ENCODE results near the gene PRSS57.

Gene PRSS57

DNA sequence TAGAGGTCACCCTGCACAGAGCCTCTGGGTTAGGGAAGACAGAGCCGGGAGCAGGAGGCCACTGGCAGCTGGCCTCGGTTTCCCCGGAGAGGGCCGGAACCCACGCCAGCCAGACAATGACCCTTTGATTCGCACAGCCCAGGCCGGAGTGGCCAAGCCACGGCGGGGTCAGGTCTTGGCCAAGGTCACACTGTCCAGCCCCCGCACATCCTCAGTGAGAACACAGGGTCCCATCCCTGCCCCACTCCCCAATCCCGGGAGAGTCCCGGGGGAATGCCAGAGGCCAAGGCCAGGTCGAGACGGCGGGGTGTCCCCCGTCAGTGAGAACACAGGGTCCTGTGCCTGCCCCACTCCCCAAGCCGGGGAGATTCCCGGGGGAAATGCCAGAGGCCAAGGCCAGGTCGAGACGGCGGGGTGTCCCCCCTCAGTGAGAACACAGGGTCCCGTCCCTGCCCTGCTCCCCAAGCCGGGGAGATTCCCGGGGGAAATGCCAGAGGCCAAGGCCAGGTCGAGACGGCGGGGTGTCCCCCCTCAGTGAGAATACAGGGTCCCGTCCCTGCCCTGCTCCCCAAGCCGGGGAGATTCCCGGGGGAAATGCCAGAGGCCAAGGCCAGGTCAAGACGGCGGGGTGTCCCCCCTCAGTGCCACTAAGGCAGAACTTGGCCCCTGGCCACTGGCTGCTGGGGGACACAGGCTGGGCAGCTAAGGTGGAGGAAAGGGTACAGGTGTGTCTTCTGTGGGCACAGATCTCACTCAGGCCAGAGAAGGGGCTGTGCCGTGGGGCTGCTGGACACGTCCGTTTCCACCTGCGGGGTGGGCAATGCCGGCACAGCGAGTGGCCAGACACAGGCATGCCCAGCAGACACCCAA lies 20.7 kb downstream of the PRSS57 start:
- no peak for TF ChIP-seq CTCF (IDR thresholded peaks at IDR 0.05)

DNA sequence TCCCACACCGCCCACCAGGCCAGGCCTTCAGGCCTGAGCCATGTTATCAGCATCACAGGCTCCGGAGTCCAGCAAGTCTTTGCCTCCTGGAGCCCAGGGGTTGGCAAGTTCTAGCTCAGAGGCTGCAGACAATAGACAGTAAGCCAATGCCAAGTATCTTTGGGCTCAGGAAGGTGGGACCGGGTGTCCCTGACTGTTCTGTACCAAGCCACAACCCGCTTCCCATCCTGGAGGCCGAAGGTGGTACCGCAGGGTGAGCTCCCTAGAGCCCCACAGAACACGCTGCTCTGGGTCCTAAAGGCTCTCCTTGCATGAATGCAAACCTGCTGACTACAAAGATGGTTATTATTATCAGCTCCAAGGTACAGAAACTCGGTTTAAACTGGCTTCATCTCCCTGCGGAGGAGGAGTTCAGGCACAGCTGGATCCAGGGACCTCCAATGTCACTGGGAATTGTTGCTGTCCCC lies 24.6 kb downstream of the PRSS57 start:
- TF ChIP-seq CTCF (IDR thresholded peaks at IDR 0.05) = no peak

- peak; percentile 93 for TF ChIP-seq CTCF (IDR thresholded peaks at IDR 0.05)
Measured at GRCh38 chr19:664913-665443, 30.3 kb downstream of the PRSS57 start.

GRCh38 chr19:663682-664117 lies 31.6 kb downstream of the PRSS57 start:
- TF ChIP-seq CTCF (IDR thresholded peaks at IDR 0.05) = no peak

DNA sequence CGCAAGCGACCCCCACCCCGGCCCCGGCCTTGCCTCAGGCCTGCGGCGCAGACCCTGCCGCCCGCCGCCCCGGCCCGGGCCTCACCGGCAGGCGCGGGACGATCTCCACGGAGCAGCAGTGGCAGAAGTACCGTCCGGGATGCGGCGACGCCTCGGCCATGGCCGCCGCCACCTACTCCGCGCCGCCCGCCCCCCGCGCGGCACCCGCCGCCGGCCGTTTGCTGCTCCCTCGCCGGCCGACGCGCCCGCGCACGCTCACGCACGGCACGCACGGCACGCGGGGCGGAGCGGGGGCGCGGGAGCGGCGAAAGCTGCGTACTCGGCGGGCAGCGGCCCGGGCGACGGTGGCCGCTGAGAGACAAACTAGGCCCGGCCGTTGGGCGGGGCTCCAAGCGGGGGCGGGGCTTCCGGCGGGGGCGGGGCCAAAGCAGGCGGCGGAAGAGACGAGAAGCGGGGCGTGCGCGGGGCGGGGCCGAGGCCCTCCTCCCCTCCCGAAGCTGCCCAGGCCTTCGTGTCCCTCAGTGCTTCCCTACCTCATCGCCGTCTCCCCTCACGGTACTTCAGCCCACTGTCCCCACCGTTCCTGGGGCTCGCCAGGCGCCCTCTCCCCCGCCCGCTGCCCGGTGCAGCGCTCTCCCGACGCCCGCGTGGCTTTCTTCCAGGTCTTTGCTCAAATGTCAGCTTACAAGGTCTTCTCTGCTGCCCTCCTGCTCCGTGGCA lies 32.1 kb downstream of the PRSS57 start, which contains the start of gene RNF126:
RNF126 (minus strand) TSS at position 253 of the 720 bp plus-strand sequence; CDS start at position 160, 93 bp downstream.
- no peak for TF ChIP-seq CTCF (IDR thresholded peaks at IDR 0.05)

GRCh38 chr19:662207-662961 lies 32.9 kb downstream of the PRSS57 start:
- no peak for TF ChIP-seq CTCF (IDR thresholded peaks at IDR 0.05)
